RPMI8226 (cell line): ENCODE data around the gene VARS1.

ENCODE experiments used
- DNase-seq: peaks from one replicate; pipeline ENCODE4 v3.0.0-alpha.2; 2015

VARS1 gene

DNA sequence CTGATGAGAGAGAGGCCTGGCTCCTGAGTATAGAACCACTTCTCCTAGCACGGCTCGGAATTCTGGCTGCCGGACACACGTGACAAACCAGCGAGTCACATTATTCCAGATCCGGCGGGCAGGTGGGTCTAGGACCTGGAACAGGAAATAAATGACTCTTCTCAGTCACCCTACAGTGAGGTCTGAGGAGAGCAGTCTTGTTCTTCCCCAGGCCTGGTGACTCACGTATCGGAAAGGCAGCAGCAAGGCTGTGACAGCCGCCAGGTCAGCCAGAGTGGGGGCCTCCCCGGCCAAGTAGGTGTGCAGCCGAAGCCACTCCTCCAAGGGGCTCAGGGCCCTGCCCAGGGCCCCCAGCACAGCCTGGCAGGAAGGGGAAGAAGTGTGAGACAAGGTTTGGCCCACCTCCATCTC is 2.8 kb downstream of the VARS1 start:
- DNase-seq = peak; percentile 88

DNA sequence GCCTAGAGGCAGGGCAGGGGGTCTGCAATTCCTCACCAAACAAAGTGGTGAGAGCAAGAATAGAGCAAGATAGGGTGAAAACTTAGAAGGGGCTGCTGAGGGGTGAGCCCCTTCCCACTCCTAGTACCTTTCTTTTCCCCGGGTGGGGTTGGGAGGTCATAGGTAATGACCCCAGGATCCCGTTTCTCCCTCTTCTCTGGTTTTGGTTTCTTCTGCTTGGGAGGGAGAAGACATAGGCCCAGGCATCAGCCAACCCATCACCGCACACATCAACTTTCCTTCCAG is 3.5 kb downstream of the VARS1 start:
- DNase-seq = no peak

DNA sequence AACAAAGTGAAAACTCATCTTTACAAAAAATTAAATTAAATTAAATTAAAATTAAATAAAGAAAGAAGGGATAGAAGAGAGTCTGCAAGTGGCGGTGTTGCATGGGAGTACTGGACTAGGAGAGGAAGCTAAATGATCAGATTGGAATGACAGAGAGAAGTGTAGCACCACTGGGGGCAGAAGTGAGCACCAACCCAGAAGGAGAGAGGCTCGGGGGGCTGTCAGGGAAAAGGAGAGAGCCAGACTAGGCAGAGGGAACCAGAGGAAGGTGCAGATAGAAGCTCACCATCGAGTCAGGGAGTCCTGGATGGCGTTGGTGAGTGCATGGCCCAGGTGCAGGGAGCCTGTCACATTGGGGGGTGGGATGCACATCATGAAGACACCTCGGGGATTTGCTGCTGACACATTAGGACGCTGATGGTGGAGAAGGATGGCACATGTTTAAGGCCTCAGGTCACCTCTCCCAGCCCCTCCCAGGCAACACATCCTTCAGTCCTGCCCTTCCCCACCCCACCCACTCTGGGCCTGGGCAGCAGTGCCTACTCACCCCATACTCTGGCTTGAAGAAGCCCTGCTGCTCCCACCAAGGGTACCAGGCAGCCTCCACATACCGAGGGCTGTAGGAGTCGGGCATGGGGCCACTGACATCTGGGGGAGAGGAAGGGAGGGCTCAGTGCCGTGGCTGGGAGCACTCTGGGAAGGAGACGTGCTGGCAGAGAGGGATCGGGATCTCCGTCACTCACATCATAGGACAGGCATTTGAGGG is 4.0 kb downstream of the VARS1 start:
- DNase-seq = peak; percentile 63

DNA sequence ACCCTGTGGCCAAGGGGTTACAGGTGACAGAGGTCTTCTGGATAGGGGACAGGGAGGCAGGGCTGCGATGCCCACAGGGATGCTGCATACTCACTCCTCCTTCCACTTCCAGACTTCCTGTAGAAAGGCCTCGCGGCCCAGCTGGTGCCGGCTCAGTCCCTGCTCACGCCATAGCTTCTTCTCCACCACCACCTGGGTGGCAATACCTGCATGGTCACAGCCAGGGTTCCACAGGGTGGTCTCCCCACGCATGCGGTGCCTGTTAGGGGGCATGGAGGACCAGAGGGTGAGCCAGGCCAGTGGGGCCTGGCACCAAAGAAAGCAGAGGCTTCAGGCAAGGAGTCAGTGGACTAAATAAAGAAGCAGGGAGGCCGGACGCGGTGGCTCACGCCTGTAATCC is 10.1 kb downstream of the VARS1 start:
- no peak for DNase-seq

DNA sequence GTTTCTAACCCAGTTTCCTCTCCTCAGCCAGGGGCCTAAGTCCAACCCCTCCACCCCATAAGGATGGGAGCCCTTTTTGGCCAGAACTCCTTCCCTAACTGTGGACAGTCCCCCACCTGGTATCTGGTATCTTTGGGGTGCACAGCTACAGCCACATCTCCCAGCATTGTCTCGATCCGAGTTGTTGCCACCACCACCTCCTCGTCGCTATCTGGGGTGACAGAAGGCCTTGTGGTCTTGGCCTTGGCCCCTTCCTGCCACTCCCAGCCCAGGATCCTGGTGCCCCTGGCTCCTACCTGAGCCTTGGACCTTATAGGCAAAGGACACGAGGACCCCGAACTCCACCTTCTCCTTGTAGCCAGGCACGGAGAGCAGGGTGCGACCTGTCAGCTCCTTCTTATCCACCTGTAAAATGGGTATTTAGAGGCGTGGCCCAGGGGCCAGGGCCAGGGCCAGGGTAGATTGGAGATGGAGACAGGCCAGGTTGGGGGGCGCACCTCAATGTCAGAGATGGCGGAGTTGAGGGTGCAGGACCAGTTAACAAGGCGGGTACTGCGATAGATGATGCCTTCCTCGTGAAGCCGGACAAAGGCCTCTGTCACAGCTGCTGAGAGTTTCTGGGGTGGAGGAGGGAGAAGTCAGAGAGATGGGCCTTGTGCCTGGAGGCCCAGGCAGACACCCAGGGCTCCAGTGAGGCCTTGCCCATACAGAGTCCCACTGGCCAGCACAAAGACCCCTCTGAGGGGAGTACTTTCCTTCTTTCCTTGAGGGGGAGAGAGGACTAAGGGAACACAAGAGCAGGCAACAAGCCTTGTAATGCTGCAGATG is 11.2 kb downstream of the VARS1 start:
- no peak for DNase-seq

DNA sequence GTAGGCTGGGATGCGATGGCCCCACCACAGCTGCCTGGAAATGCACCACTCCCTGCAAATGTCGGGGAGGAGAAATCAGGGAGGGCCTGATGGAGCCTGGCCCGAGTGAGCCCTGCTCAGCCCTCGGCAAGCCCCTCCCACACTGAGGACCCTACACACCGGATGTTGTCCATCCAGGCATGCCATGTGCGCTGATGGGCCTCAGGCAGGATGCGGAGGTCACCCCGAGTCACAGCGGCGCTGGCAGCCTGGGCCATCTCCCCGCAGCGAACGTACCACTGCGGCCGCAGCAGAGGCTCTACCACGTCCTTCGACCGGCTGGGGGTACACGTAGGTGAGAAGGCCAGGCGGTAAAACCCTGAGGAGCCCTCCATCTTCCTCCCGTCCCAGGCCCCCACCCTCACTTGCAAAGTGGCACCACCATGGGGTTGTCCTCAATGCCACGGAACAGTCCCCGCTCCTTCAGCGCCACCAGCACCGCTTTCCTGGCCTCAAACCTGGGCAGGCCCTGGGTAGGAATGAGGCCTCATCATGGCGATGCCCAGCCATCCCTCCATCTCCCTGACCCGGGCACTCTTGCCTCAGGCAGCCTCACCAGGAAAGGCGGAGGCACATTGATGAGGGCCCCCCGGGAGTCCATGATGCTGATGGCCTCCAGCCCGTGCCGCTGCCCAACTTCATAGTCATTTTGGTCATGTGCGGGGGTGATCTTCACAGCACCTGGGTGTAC is 13.3 kb downstream of the VARS1 start:
- no peak for DNase-seq

DNA sequence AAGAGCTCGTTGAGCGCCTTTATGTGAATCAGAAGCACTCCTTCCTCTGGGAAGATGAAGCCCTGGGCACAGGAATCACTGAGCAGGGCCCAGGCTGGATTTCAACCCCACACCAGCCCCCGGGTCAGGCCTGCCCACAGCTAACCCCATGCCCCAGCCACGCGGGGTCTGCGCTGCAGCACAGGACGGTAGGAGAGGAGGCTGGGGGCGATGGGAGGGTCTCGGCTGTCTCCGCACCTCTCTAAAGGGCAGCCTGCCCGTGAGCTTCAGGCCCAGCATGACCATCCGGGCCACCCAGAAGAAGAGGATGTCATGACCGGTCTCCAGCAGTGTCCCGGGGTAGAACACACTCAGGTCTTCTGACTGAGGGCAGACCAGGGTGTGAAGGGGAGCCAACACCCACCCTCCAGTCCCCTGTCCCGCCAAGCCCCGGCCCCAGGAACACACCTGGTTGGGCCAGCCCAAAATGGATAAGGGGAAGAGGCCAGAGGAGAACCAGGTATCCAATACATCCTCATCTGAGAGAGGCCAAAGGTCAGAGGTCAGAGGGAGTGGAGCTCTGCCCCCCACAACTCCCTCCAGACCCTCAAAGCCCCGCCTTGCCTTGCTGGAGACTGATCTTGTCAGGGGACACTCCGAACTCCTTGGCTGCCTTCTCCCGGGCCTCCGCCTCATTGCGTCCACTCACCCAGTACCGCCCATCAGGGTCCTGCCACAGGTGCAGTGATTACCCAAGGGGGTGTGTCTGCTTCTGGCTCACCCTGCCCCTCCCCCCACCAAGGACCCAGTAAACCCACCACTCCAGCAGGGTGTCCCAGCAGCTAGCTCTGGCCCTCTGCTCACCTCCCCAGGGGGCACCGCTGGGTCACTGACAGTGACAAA is 14.1 kb downstream of the VARS1 start:
- no peak for DNase-seq

DNA sequence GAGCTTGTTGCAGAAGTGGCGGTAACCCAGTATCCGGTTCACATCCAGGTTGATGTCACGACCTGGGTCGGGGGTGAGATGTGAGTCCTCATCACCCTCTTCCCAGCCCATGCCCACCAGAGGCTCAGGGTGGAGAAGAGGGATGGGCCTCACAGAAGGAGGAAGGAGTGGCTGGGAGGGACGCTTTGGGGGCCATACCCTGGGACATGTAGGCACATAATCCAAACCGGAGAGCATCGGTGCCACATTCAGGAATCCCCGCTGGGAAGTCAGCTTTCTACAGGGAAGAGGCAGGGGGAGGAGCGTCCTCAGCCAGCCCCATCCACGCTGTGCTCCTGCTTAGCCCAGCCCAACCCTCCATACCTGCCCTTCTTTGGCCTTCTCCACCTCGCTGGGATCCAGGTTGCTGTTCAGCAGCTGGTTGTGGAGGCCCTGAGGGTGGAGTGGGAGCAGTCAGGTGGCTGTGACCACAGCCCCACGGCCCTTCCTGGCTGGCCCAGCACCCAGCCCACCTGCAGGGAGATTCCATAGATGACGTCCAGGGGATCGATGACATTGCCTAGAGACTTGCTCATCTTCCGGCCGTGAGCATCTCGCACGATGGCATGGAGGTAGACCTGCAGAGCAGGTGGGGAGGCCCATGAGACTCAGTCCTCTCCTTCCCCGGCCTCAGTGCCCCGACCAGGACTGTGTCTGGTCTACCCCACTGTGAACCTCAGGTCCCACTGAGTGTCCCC is 14.9 kb downstream of the VARS1 start:
- no peak for DNase-seq

DNA sequence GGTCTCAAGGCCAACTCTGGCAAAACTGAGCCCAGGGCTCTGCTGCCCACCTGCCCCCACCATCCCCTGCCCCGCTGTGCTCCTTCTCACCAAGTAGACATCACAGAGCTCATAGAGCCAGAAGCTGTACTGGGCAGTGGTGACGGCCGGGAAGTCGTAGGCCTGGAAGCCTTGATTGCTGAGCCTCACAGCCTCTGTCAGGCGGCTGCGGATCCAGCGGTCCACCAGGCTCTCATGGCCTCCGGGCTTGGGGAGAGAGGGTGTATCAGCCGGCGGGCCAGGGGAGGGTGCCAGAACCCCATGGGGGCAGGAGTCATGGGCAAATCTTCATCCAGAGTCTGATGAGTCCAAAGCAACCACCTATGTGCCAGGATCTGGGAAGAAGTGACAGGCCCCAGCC is 15.6 kb downstream of the VARS1 start:
- DNase-seq = no peak

DNA sequence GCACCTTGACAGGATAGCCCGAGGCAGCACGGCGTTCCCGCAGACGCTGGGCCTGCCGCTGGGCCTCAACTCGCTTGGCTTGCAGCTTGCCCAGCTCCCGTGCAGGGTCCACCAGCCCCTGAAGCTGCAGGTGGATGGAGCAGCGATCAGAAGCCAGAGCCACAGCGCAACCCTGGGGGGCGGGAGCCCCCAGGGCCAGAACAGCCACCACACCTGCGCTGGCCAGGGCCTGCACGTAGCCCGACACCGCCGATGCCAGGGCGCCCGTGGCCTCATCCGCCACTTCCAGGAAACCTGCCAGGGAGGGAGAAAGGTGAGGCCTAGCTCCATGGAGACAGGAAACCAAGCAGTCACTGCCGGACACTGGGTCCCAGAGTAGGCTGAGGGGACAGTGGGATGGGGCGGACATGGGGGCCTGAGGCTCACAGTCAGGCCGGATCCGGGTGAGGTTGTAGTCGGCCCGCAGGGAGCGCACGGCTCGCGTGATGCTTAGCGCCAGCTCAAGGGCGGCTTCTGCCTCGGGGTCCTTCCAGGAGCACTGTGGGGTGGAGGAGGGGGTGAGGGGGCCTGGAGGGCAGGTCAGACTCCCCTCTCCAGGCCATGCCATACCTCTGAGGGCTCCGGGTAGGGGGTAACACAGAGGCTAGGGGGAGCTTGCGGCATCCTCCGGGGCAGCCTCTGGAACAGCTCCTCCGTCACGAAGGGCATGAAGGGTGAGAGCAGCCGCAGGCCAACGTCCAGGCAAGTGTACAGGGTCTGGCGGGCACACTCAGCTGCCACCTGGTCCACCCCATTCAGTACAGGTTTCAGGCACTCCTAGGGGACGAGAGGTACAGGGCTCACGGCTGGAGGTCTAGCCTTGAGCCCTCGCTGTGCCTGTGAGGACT is 16.3 kb downstream of the VARS1 start:
- DNase-seq = no peak

DNA sequence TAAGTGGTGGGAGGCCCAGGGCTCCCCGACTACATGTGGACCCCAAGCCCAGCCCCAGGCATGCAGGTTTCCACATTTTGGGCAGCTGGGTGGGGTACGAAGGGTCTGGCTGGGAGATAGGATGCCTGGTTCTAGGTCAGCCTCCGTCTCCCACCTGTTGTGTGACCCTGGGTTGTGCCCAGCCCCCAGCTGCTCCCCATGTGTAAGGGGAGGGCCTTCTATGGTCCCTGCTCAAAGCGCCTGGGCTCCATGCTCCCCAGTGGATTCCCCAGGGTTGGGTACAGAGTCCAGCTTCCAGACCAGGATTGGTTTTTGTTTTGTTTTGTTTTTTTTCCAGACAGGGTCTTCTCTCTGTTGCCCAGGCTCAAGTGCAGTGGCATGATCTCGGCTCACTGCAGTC is 17.4 kb downstream of the VARS1 start:
- no peak for DNase-seq

DNA sequence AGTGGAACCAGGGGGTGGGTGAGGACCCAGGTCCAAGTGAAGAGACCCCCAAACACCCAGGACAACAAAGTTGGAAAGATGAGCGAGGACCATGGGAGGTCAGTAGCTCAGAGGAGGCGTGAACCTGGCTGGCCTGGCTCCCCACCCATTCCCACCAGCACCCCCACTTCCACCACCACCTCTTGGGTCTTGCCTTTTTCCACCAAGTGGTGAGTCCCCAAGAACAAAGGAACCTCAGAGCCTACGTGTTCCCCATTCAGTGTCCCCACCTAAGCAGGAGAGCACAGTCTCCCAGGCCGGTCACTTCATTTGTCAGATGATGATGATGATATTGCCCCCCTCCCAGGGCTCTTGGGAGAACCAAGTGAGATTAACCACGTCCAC is 17.9 kb downstream of the VARS1 start:
- no peak for DNase-seq

DNA sequence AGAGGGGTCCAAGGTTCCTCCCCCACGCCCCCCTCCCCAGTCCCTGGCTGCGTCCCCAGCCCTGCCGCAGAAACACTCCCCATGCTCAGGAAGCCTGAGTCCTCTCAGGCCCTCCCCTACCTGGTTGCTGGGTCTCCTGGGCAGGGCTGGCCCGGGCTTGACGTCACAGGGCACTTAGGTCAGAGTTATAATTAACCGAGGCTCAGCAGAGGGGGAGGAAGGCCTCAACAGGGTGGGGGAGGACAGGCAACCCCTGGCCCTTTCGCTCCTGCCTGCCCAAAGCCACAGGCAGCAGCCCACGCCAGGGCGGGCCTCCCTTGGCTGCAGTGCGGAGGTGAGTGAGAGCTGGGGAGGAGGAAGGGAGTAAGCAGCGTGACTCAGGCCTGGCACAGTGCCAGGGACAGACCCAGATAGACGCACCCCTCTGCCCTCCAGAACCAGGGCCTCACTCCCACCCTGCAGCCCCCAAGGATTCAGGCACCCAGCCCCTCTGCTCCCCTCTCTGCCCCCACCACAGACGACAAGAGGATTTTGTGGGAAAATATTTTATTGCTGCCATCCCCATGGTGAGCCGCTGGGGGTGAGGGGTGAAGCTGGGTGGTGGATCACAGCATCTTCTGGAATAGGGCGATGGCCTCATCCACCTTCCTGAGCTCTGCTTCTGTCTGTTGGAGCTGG is 18.4 kb downstream of the VARS1 start, which contains the start of gene VWA7:
VWA7 (minus strand) TSS at position 340 of the 678 bp plus-strand sequence. CDS start 549 bp downstream, outside the sequence.
- DNase-seq = peak; percentile 98

DNA sequence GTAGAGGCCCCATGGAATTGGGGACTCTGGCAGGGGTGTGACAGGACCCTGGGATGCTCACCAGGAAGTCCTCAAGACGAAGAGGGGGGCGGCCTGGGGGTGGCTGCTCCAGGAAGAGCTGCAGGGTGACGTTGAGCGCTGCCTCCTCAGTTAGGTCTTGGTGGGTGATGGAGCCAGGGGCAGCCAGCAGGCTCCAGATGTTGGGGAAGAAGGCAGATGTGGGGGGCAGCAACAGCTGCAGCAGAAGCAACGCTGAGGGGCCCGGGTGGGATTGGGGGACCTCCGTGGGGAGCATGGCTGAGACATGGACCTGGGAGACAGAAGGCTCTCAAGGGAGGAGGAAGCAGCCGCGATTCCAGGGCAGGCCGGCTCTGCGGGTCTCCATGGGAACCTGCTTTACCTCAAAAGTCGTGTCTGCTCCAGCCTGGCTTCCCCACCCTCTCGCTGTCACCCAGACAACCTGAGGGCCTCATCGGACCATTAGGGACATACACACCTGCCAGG is 19.0 kb downstream of the VARS1 start:
- DNase-seq = no peak

DNA sequence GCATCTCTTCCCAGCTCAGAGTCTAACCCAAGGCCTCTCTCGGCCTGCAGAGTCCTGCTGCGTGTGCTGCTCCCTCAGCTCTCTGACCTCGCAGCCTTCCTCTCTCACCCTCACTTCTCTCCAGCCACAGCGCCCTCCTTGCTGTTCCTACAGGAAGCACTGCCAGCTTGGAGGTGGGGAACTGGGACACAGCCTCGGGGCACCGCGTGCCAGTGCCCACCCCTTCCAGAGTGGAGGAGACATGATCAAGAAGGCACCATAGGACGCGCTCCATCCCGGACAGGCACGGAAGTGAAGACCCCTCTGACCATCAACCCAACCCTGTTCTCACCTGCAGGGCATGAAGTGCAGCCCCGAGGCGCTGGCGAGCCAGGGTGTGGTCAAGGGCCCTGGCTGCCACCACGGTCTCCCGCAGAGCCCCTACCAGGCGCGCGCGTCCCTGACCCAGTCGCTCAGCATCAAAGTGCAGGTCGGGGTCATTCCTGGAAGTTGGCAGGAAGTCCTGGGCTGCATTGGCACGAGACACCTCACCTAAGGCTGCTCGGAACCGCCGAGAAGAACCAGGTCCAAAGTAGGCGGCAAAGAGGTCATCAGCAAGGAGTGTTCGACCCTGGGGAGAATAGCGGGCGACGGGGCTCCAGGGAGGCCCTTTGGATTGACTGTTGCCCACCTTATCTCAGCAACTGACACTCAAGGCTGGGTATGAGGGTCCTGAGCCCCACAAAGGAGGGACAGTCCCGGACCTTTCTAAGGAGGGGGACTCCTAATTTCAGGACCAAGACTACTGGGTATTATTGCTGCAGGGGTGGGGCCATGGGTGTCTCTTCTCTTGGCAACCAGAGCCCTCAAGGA is 19.7 kb downstream of the VARS1 start:
- DNase-seq = no peak

DNA sequence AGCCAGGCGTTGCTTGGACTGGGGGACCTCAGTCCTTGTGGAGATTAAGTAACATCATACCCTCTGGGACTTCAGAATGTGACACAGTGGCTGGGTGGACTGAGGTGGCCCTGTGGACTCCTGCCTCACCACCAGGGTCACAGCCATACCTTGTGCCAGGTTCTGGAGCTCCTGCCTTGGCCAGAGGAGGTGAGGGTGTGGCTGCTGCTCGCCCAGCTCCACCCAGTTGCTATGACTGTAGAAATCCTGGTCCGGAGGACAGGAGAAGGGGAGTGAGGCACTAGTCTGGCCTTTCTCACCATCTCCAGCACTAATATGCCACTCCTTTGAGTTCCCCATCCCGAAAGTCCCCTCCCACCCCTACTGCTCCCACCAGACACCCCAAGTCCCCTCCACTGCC is 20.4 kb downstream of the VARS1 start:
- peak; percentile 41 for DNase-seq

DNA sequence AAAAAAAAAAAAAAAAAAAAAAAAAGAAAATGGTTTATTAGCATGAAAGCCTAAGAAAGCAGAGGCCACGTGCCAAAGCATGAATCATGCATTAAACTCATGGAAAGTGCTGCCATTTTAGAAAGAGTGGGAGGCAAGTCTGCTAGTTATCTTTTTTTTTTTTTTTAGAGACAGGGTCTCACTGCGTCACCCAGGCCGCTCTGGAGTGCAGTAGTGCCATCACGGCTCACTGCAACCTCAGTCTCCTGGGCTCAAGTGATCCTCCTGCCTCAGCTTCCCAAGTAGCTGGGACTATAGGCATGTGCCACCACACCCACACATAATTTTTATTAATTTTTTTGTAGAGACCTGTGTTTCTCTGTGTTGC is 23.6 kb downstream of the VARS1 start:
- no peak for DNase-seq

DNA sequence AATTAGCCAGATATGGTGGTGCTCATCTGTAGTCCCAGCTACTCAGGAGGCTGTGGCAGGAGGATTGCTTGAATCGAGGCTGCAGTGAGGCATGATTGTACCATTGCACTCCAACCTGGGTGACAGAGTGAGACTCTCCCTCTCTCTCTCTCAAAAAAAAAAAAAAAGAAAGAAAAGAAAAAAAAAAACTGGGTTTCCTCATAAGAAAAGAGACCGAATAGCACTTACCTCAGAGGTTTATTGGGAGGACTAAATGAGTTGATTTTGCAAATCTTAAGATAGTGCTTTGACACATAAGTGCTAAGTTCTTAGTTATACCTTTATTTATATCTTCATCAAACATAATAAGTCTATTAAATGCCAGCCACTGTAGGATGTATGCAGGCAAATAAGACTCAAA is 24.7 kb downstream of the VARS1 start:
- no peak for DNase-seq

DNA sequence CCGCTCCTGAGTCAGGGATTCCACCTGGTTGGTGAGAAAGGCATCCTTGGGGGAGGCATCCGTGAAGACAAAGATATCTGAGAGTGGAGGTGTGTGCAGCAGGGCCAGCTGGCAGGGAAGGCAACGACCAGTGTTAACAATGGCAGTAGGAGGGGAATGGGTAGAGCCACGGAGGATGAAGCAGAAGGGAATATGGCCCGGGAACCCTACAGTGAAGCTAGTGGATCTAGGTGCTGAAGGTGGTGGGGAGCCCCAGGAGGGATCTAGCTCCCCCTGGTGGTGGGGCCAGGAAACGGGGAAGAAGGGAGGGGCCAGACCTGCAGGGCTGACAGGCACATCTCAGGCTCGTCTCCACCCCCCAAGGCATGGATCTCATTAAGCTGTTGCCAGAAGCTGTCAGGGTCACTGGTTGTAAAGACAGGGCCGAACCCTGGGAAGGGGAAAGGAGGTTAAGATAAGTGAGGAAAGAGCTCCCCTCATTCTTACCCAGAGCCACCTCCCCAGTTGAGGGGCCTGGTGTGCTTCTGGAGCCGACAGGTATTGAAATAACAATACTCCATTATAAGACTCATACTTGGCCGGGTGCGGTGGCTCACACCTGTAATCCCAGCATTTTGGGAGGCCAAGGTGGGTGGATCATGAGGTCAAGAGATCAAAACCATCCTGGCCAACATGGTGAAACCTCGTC is 25.7 kb downstream of the VARS1 start:
- DNase-seq = peak; percentile 84
